Calu3 (cell line): ENCODE measurements around the gene MYBPHL. TPM values are rescaled to one million over a fixed set of nuclear protein-coding genes. Genes with fewer than 3 reads are reported as not detected.

ENCODE experiments used
- Bru-seq: library from RNA; stranded (reverse); fragments of 400-500 nt; gene quantifications from one replicate; lab custom pipeline; 2021; lab: Mats Ljungman, UMichigan
- BruChase-seq, 2 experiments: library from RNA; stranded (reverse); fragments of 400-500 nt; gene quantifications; one replicate each; lab custom pipeline; 2021; lab: Mats Ljungman, UMichigan
- BruUV-seq: library from RNA; stranded (reverse); fragments of 400-500 nt; replicated peaks from 2 replicates; lab custom pipeline; 2021; lab: Mats Ljungman, UMichigan
- CTCF ChIA-PET: fragments of 300-600 bp; sonication (Branson Sonifier 250); formaldehyde crosslinking; loops from one replicate; lab custom pipeline; 2022; ENCODE audit warnings: antibody characterized with exemption; lab: Charles Lee
- DNase-seq: peaks from one replicate; pipeline ENCODE4 v3.0.0; 2022
- H3K27ac Mint-ChIP-seq: one replicate; pipeline ENCODE4 v1.8.0; 2022; ENCODE audit warnings: mixed read lengths; ENCODE audit not compliant: unreplicated experiment
- H3K27me3 Mint-ChIP-seq: one replicate; pipeline ENCODE4 v1.8.0; 2022; ENCODE audit warnings: mixed read lengths; ENCODE audit not compliant: unreplicated experiment
- H3K36me3 Mint-ChIP-seq: one replicate; pipeline ENCODE4 v1.8.0; 2022; ENCODE audit warnings: mild to moderate bottlenecking, moderate library complexity, mixed read lengths; ENCODE audit not compliant: insufficient read depth, unreplicated experiment
- H3K4me1 Mint-ChIP-seq: one replicate; pipeline ENCODE4 v1.8.0; 2022; ENCODE audit warnings: mild to moderate bottlenecking, low read depth, mixed read lengths; ENCODE audit not compliant: unreplicated experiment
- H3K4me3 Mint-ChIP-seq: one replicate; pipeline ENCODE4 v1.8.0; 2022; ENCODE audit warnings: mild to moderate bottlenecking, low read depth, moderate library complexity, mixed read lengths; ENCODE audit not compliant: unreplicated experiment
- H3K9me3 Mint-ChIP-seq: one replicate; pipeline ENCODE4 v1.8.0; 2022; ENCODE audit warnings: low read depth, mixed read lengths; ENCODE audit not compliant: unreplicated experiment
- intact Hi-C: fragments of 100-400 bp; cut with micrococcal nuclease; formaldehyde crosslinking; loops from one replicate; pipeline ENCODE4 v1.10.0; 2022; ENCODE audit not compliant: unreplicated experiment
- long read RNA-seq: library from polyadenylated mRNA; stranded (forward); transcript quantifications from one replicate; pipeline ENCODE4 v2.0.0, GENCODE V29; 2022
- total RNA-seq: library from RNA; stranded (reverse); gene quantifications from 2 replicates; pipeline ENCODE4 v1.2.3, GENCODE V29; 2022
- TF ChIP-seq, protein P1 (sequence below): fragments of 200-600 bp; IDR thresholded peaks from one replicate; pipeline ENCODE4 v1.8.0; 2022; ENCODE audit warnings: antibody characterized with exemption; ENCODE audit not compliant: unreplicated experiment

The MYBPHL gene
- not detected in 2 replicates for total RNA-seq
- percentile 26 among the genes with signal in this experiment for Bru-seq, nascent RNA
- percentile 25 among the genes with signal in this experiment for BruChase-seq, experiment 1, labeled RNA remaining after a 6-hour chase
- BruChase-seq, experiment 2, labeled RNA remaining after a 2-hour chase: percentile 25 among the genes with signal in this experiment
- long read RNA-seq: 0 reads

DNA sequence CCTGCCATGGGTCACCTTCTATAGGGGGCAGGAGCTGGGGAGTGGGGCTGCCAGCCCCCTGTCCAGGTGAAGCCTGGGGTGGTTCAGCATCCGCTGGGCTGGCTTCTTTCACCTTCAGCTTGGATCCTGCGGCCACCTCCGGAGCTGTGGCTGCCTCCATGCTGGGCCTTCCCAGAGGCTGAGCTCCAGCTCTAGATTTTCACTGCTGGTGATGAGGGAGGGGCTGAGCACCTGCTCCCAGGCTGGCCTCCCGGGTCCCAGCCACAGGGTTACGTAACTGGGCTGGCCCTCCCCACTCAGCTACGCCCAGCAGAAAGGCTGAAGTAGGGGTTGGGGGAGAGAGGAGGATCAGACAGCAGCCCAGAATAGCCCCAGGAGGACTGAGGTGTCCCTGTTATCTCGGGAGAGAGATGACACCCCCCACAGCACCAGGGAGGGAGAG lies at the start of gene MYBPHL:
TSS of gene MYBPHL (minus strand) at position 180 of the 442 bp plus-strand sequence. CDS start at position 160, 20 bp downstream.
- no peak for DNase-seq
- H3K27me3 Mint-ChIP-seq: no peaks in the 10 kb centered on the region
- no peak within 1 kb of the TSS for H3K4me3 Mint-ChIP-seq
- TF ChIP-seq, protein P1, sequence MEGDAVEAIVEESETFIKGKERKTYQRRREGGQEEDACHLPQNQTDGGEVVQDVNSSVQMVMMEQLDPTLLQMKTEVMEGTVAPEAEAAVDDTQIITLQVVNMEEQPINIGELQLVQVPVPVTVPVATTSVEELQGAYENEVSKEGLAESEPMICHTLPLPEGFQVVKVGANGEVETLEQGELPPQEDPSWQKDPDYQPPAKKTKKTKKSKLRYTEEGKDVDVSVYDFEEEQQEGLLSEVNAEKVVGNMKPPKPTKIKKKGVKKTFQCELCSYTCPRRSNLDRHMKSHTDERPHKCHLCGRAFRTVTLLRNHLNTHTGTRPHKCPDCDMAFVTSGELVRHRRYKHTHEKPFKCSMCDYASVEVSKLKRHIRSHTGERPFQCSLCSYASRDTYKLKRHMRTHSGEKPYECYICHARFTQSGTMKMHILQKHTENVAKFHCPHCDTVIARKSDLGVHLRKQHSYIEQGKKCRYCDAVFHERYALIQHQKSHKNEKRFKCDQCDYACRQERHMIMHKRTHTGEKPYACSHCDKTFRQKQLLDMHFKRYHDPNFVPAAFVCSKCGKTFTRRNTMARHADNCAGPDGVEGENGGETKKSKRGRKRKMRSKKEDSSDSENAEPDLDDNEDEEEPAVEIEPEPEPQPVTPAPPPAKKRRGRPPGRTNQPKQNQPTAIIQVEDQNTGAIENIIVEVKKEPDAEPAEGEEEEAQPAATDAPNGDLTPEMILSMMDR: no peak
- BruUV-seq: no TSS peak
- H3K9me3 Mint-ChIP-seq: no peaks in the 10 kb centered on the region
- intact Hi-C loops: no loop called here
- H3K4me1 Mint-ChIP-seq: no peaks in the 10 kb centered on the region
- no peak within 1 kb of the TSS for H3K27ac Mint-ChIP-seq
- CTCF ChIA-PET: interaction anchor here (0.6 to 1.0 kb wide), 2 partner anchors 11 to 19 kb away, joined by 3 to 5 read pairs; no protein-coding TSS in a partner anchor
- H3K36me3 Mint-ChIP-seq: no peaks in the 10 kb centered on the region

DNA sequence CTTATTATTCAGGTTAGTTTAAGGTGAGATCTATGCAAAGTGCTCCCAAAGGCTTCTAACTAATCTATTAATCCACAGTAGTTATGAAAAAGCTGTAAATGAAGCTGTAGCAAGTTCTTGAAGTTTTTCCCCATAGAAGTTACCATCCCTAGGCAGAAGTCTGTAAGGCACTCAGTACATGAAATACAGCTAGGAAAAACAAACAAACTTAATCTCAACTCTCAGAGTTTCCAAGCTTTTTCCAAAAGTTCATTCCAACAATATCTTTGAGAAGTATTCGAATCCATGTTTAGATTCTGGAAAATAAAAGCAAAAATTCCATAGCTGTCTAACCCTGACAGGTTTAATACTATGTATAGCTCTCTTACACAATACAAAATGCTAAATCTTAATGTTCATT lies 49.7 kb upstream of the MYBPHL start:
- H3K27ac Mint-ChIP-seq: no peak overlapping the region
- no TSS peak for BruUV-seq
- no peaks in the 10 kb centered on the region for H3K27me3 Mint-ChIP-seq
- no peak overlapping the region for H3K4me3 Mint-ChIP-seq
- no peak for DNase-seq
- H3K4me1 Mint-ChIP-seq: no peaks in the 10 kb centered on the region
- CTCF ChIA-PET: no interaction called here
- intact Hi-C loops: no loop called here
- H3K9me3 Mint-ChIP-seq: no peaks in the 10 kb centered on the region
- TF ChIP-seq, protein P1: no peak
- H3K36me3 Mint-ChIP-seq: peaks cover 6% of the 10 kb centered on the region

DNA sequence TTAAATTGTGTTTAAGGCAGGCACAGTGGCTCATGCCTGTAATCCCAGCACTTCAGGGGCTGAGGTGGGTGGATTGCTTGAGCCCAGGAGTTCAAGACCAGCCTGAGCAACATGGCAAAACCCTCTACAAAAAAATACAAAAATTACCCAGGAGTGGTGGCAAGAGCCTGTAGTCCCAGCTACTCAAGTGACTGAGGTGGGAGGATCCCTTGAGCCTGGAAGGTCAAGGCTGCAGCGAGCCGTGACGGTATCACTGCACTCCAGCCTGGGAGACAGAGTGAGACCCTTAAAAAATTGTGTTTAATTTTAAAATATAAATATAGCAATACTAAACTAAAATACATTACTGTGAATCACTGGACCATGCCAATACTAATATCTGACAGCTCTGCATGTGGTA lies 48.1 kb upstream of the MYBPHL start:
- TF ChIP-seq, protein P1: no peak
- DNase-seq: no peak
- Mint-ChIP-seq H3K27ac (no peak overlapping the region), H3K36me3 (peaks cover 6% of the 10 kb centered on the region), H3K9me3 (no peaks in the 10 kb centered on the region), H3K27me3 (no peaks in the 10 kb centered on the region), H3K4me3 (no peak overlapping the region), H3K4me1 (no peaks in the 10 kb centered on the region)
- intact Hi-C loops: no loop called here
- CTCF ChIA-PET: interaction anchor here (0.6 to 0.7 kb wide), 2 partner anchors 72 to 606 kb away, joined by 3 to 4 read pairs; partner anchors contain the start of gene PSRC1
- no TSS peak for BruUV-seq

DNA sequence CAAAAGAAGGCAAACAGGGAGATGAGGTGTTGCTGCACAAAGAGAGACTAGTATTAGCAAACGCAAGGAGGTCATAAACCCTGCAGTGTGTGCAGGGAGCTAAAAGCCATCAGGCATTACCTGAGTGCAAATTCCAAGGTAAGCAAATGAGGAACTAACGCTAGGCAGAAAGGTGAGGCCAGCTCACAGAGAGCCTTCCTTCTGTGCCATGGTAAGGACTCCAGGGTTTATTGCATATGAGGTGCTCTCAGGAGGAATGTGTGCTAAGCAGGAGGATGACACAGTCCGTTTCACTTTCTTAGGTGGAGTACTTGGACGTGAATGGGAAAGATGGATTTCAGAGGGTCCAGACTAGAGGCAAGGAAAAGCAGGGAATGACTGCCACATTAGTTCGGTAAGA lies 44.6 kb upstream of the MYBPHL start:
- H3K4me3 Mint-ChIP-seq: no peak overlapping the region
- no peaks in the 10 kb centered on the region for H3K9me3 Mint-ChIP-seq
- H3K27ac Mint-ChIP-seq: no peak overlapping the region
- H3K4me1 Mint-ChIP-seq: no peaks in the 10 kb centered on the region
- BruUV-seq: no TSS peak
- intact Hi-C loops: no loop called here
- H3K27me3 Mint-ChIP-seq: no peaks in the 10 kb centered on the region
- no peak for DNase-seq
- H3K36me3 Mint-ChIP-seq: peaks cover 6% of the 10 kb centered on the region
- CTCF ChIA-PET: no interaction called here
- TF ChIP-seq, protein P1: no peak
